ENCODE measurements around the gene GJC2.

GJC2 gene

DNA sequence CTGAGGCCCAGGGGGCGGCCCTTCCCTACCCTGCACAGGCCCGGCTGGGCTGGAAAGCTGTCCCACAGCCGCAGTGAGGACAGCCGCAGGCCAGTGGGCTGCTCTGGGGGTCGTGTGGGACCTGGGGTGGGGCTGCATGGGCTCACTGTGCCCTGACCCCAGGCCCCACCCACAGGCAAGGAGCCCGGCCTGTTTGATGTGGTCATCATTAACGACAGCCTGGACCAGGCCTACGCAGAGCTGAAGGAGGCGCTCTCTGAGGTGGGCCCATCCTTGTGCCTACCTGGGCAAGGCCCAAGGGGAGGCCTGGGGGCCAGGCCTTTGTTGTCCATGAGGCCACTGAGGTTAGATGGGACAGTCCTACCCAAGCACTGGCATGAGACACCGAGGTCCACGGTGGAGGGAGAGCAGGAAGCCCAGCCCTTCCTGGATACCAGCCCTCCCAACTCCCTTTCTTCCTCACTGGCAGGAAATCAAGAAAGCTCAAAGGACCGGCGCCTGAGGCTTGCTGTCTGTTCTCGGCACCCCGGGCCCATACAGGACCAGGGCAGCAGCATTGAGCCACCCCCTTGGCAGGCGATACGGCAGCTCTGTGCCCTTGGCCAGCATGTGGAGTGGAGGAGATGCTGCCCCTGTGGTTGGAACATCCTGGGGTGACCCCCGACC, 1.4 kb upstream of the GJC2 start:
- TF ChIP-seq FOXP2 (optimal IDR thresholded peaks at IDR 0.05; ENCODE audit: borderline replicate concordance, extremely low read depth, extremely low read length, insufficient read depth) (no peak), SIN3A (IDR thresholded peaks at IDR 0.05; ENCODE audit: borderline replicate concordance, insufficient read depth, low read length) (no peak), POLR2AphosphoS5 (IDR thresholded peaks at IDR 0.05; ENCODE audit: low read depth, low read length) (no peak), TAF1 (IDR thresholded peaks at IDR 0.05; ENCODE audit: borderline replicate concordance, insufficient read depth, low read length) (no peak)
- TF ChIP-seq, protein P1, sequence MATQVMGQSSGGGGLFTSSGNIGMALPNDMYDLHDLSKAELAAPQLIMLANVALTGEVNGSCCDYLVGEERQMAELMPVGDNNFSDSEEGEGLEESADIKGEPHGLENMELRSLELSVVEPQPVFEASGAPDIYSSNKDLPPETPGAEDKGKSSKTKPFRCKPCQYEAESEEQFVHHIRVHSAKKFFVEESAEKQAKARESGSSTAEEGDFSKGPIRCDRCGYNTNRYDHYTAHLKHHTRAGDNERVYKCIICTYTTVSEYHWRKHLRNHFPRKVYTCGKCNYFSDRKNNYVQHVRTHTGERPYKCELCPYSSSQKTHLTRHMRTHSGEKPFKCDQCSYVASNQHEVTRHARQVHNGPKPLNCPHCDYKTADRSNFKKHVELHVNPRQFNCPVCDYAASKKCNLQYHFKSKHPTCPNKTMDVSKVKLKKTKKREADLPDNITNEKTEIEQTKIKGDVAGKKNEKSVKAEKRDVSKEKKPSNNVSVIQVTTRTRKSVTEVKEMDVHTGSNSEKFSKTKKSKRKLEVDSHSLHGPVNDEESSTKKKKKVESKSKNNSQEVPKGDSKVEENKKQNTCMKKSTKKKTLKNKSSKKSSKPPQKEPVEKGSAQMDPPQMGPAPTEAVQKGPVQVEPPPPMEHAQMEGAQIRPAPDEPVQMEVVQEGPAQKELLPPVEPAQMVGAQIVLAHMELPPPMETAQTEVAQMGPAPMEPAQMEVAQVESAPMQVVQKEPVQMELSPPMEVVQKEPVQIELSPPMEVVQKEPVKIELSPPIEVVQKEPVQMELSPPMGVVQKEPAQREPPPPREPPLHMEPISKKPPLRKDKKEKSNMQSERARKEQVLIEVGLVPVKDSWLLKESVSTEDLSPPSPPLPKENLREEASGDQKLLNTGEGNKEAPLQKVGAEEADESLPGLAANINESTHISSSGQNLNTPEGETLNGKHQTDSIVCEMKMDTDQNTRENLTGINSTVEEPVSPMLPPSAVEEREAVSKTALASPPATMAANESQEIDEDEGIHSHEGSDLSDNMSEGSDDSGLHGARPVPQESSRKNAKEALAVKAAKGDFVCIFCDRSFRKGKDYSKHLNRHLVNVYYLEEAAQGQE (IDR thresholded peaks at IDR 0.05; ENCODE audit: insufficient read depth in 1 of 2, low read depth in 2 of 2, low read length in 2 of 2) = no peak

DNA sequence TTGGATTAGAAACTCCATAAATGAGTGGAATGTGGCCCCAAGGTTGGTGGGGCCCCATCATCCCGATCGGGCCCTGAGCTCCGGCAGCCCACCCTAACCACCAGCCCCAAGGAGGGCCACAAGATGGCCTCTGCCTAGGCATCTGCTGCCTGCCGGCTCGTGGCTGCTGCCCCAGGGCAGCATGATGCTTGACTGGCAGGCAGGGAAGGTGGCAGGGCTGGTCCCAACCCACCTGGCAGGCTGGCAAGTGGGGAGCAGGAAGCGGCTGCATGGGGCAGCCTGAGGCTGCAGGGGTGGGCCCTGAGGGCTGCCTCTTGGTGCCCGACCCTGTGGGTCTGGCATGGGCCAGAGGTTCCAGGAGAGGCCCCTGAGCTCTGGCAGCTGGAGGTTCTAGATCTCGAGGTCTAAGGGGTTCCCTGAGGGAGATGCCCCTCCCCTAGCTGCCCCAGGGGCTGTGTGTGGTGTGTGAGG, 760 bp upstream of the GJC2 start:
- TF ChIP-seq TAF1 (IDR thresholded peaks at IDR 0.05; ENCODE audit: borderline replicate concordance, insufficient read depth, low read length) = no peak
- no peak for TF ChIP-seq FOXP2 (optimal IDR thresholded peaks at IDR 0.05; ENCODE audit: borderline replicate concordance, extremely low read depth, extremely low read length, insufficient read depth)
- no peak for TF ChIP-seq SIN3A (IDR thresholded peaks at IDR 0.05; ENCODE audit: borderline replicate concordance, insufficient read depth, low read length)
- TF ChIP-seq POLR2AphosphoS5 (IDR thresholded peaks at IDR 0.05; ENCODE audit: low read depth, low read length) = no peak
- TF ChIP-seq, protein P1 (IDR thresholded peaks at IDR 0.05; ENCODE audit: insufficient read depth in 1 of 2, low read depth in 2 of 2, low read length in 2 of 2) = no peak

DNA sequence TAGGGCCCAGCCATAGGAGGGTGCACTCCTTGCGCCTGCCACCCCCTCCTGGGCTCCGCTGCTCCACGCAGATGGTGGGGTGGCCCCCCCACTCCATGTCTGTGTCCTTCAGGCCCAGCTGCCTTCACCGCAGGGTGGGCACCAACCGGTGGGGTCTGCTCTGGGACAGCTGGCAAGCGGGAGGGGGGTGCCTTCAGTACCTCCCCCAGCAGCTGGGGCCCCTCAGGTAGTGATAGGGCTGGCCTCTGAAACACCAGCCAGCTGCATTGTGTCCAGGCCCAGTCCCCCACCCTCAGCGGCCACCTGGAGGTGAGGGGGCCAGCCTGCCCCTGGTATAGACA, 360 bp downstream of the GJC2 start:
- TF ChIP-seq, protein P1 (IDR thresholded peaks at IDR 0.05; ENCODE audit: insufficient read depth in 1 of 2, low read depth in 2 of 2, low read length in 2 of 2) = no peak
- TF ChIP-seq POLR2AphosphoS5 (IDR thresholded peaks at IDR 0.05; ENCODE audit: low read depth, low read length) (no peak), TAF1 (IDR thresholded peaks at IDR 0.05; ENCODE audit: borderline replicate concordance, insufficient read depth, low read length) (no peak), SIN3A (IDR thresholded peaks at IDR 0.05; ENCODE audit: borderline replicate concordance, insufficient read depth, low read length) (no peak)

DNA sequence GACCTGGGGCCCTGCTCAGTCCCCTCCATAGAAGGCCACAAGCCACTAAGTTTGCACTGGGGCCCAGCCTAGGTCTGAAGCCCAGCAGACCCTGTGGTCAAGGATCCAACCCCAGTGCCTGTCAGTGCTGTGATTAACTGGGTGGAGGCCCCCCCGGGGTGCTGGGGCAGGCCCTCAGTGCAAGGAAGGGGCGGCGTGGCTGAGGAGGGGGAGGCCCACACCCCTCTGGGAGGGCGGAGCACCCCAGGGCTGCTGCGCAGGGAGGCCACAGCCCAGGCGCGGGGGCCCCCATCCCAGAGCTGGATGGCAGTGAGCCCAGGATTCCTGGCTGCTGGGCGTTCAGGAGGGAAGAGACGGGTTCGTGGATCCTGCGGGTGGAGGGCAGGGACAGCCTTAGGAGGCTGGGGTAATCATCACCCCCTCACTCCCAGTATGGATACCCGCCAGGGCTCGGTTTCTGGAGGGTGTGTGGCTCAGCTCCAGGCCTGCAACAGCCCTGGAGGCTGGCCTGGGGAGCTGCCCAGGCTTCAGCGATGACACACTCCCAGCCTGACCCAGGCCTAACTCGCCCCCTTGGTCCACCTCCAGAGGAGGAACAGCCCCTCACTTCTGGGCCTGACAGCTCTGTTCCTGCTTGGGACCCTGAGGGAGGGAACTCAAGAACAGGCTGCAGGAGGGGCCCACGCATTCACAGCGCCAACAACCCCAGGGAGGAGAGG, 890 bp downstream of the GJC2 start:
- TF ChIP-seq TAF1 (IDR thresholded peaks at IDR 0.05; ENCODE audit: borderline replicate concordance, insufficient read depth, low read length) = no peak
- no peak for TF ChIP-seq SIN3A (IDR thresholded peaks at IDR 0.05; ENCODE audit: borderline replicate concordance, insufficient read depth, low read length)
- TF ChIP-seq FOXP2 (optimal IDR thresholded peaks at IDR 0.05; ENCODE audit: borderline replicate concordance, extremely low read depth, extremely low read length, insufficient read depth) = no peak
- no peak; the same call in 1 of the 2 replicates for TF ChIP-seq POLR2AphosphoS5 (IDR thresholded peaks at IDR 0.05; ENCODE audit: low read depth, low read length)
- TF ChIP-seq, protein P1 (IDR thresholded peaks at IDR 0.05; ENCODE audit: insufficient read depth in 1 of 2, low read depth in 2 of 2, low read length in 2 of 2) = no peak
